GM21528 (cell line): ENCODE data around the gene NKAPL.

ENCODE experiments used
- ATAC-seq: cut with Tn5 transposase; IDR thresholded peaks from one replicate; pipeline ENCODE4 v1.9.1; 2021; ENCODE audit warnings: mild to moderate bottlenecking, moderate library complexity; ENCODE audit not compliant: unreplicated experiment, low FRiP score

NKAPL gene

GRCh38 chr6:28243946-28244345 is 15.2 kb upstream of the NKAPL start:
- no peak for ATAC-seq

GRCh38 chr6:28245206-28245941 is 13.7 kb upstream of the NKAPL start:
- ATAC-seq = no peak

GRCh38 chr6:28248916-28249315 is 10.2 kb upstream of the NKAPL start:
- ATAC-seq = no peak

GRCh38 chr6:28250747-28251146 is 8.3 kb upstream of the NKAPL start:
- no peak for ATAC-seq

GRCh38 chr6:28251661-28252008 is 7.5 kb upstream of the NKAPL start:
- peak; percentile 53 for ATAC-seq

GRCh38 chr6:28252009-28252975 is 6.8 kb upstream of the NKAPL start, which contains the start of gene ZKSCAN4:
ZKSCAN4 (minus strand) TSS chr6:28252269; CDS start chr6:28251980, 289 bp downstream.
- ATAC-seq = peak; percentile 82

- ATAC-seq = no peak
These were observed 5.0 kb upstream of the NKAPL start for GRCh38 chr6:28254121-28254519.

- no peak for ATAC-seq
These were observed 2.1 kb upstream of the NKAPL start for GRCh38 chr6:28257042-28257441.

- ATAC-seq = no peak
These were observed 4.8 kb downstream of the NKAPL start for GRCh38 chr6:28263922-28264321.

- no peak for ATAC-seq
These were observed 5.8 kb downstream of the NKAPL start for GRCh38 chr6:28264834-28265401.

- ATAC-seq = no peak
These were observed 7.5 kb downstream of the NKAPL start for GRCh38 chr6:28266563-28266961.

GRCh38 chr6:28266962-28267694 is 8.0 kb downstream of the NKAPL start, which contains the start of gene ZSCAN26:
ZSCAN26 (plus strand) TSS chr6:28267143; CDS start chr6:28271920, 4,777 bp downstream.
- peak; percentile 93 for ATAC-seq

GRCh38 chr6:28267695-28268059 is 8.6 kb downstream of the NKAPL start:
- ATAC-seq = no peak

- no peak for ATAC-seq
These were observed 10.4 kb downstream of the NKAPL start for GRCh38 chr6:28269492-28269891.

- no peak for ATAC-seq
These were observed 15.8 kb downstream of the NKAPL start for GRCh38 chr6:28274888-28275287.

GRCh38 chr6:28277746-28278145 is 18.6 kb downstream of the NKAPL start:
- ATAC-seq = no peak

- no peak for ATAC-seq
These were observed 21.6 kb downstream of the NKAPL start for GRCh38 chr6:28280595-28281287.

- peak; percentile 75 for ATAC-seq
These were observed 22.4 kb downstream of the NKAPL start, which contains the start of gene PGBD1 for GRCh38 chr6:28281288-28282064. PGBD1 (plus strand) TSS chr6:28281572; CDS start chr6:28283814, 2,242 bp downstream.

- no peak for ATAC-seq
These were observed 23.8 kb downstream of the NKAPL start for GRCh38 chr6:28282926-28283325.
